WERI-Rb-1 (cell line): ENCODE data around the gene COL19A1.
A peak's percentile ranks its signal among the peaks of the same experiment; 100 is the strongest.

Experiments used
- DNase-seq: peaks from one replicate; pipeline ENCODE4 v3.0.0-alpha.2; 2020
- H3K27ac ChIP-seq: fragments of 250-450 bp; sonication (Bioruptor Pico); 2 replicates; pipeline ENCODE4 v1.5.1; 2020; ENCODE audit warnings: mild to moderate bottlenecking, moderate library complexity
- H3K27me3 ChIP-seq: fragments of 250-450 bp; sonication (Bioruptor Pico); 2 replicates; pipeline ENCODE4 v1.5.1; 2021; ENCODE audit warnings: mild to moderate bottlenecking, low read depth, moderate library complexity; ENCODE audit not compliant: insufficient read depth, severe bottlenecking
- H3K36me3 ChIP-seq: fragments of 250-450 bp; sonication (Bioruptor Pico); 2 replicates; pipeline ENCODE4 v1.5.1; 2020; ENCODE audit warnings: mild to moderate bottlenecking, moderate library complexity
- H3K4me3 ChIP-seq: 2 replicates; pipeline ENCODE4 v1.5.1; 2011; ENCODE audit warnings: low read depth, mild to moderate bottlenecking, control low read depth, low read length
- H3K9me3 ChIP-seq: fragments of 250-450 bp; sonication (Bioruptor Pico); 2 replicates; pipeline ENCODE4 v1.5.1; 2021; ENCODE audit warnings: mild to moderate bottlenecking, moderate library complexity; ENCODE audit not compliant: severe bottlenecking
- CTCF ChIP-seq: IDR thresholded peaks from 2 replicates; pipeline ENCODE4 v1.5.1; 2011; ENCODE audit warnings: low read depth, mild to moderate bottlenecking, control low read depth, inconsistent platforms, low read length

Gene COL19A1

GRCh38 chr6:69866351-69866769, at the start of gene COL19A1:
Gene COL19A1, plus strand, starts transcription at chr6:69866556. Its CDS starts 13,012 bp downstream, at chr6:69879568.
- no peaks in the 10 kb centered on the region for H3K36me3 ChIP-seq

DNA sequence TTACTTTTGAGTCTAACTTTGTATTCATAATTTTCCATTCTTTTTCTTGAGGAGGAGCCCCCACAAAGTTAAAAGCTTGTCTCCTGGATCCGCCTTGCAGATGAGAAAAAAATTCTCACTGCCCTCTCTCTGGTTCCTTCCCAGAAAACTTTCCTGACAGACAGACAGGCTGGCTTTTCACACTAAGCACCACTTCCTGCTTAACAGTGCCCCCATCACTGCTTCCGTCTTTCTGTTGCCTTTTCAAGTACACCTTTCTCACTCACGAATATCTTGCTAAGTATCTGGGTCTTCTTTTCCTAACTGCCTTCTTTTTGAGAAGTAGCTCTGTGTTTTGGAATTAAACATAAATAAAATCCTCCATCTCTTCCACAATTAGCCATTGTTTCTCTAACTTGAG, 49.8 kb upstream of the COL19A1 start:
- no peak for TF ChIP-seq CTCF
- Histone ChIP-seq H3K27me3 (no peaks in the 10 kb centered on the region), H3K4me3 (no peak overlapping the region), H3K9me3 (no peaks in the 10 kb centered on the region), H3K27ac (no peak overlapping the region), H3K36me3 (no peaks in the 10 kb centered on the region)
- no peak for DNase-seq

More at GRCh38 chr6:69866351-69866769, at the start of gene COL19A1:
- no peak within 1 kb of the TSS for H3K27ac ChIP-seq
- H3K9me3 ChIP-seq = no peaks in the 10 kb centered on the region
- no peaks in the 10 kb centered on the region for H3K27me3 ChIP-seq
- no peak for DNase-seq
- TF ChIP-seq CTCF = no peak
- H3K4me3 ChIP-seq = peak within 1 kb of the TSS; percentile 73

- H3K27me3 ChIP-seq = no peaks in the 10 kb centered on the region
- H3K36me3 ChIP-seq = no peaks in the 10 kb centered on the region
- DNase-seq = no peak
- no peak overlapping the region for H3K27ac ChIP-seq
- TF ChIP-seq CTCF = no peak
- H3K4me3 ChIP-seq = no peak overlapping the region
- no peaks in the 10 kb centered on the region for H3K9me3 ChIP-seq
These were observed 49.0 kb upstream of the COL19A1 start for GRCh38 chr6:69817358-69817757.

- Histone ChIP-seq H3K9me3 (no peaks in the 10 kb centered on the region), H3K27ac (no peak overlapping the region), H3K4me3 (no peak overlapping the region), H3K36me3 (no peaks in the 10 kb centered on the region), H3K27me3 (no peaks in the 10 kb centered on the region)
- TF ChIP-seq CTCF = no peak
- no peak for DNase-seq
These were observed 48.0 kb upstream of the COL19A1 start for GRCh38 chr6:69818223-69818930.

DNA sequence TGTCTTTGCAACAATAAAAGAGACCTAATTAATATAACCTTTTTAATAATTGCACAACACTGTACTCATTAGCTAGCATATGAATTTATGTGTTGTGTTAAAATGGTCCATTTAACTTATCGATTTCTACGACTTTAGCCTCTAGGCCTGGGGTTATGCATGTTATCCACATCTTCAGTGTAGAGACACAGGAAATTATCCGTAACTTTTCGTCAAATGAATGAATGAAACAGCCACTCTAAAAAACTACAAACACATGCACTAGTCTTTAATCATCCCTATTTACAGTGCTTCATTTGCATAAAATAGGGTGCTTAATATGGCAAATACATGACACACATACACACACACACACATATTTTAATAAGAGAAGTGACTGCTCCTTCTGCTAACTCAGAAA, 47.2 kb upstream of the COL19A1 start:
- Histone ChIP-seq H3K4me3 (no peak overlapping the region), H3K27me3 (no peaks in the 10 kb centered on the region), H3K27ac (no peak overlapping the region), H3K36me3 (no peaks in the 10 kb centered on the region), H3K9me3 (no peaks in the 10 kb centered on the region)
- no peak for DNase-seq
- no peak for TF ChIP-seq CTCF

DNA sequence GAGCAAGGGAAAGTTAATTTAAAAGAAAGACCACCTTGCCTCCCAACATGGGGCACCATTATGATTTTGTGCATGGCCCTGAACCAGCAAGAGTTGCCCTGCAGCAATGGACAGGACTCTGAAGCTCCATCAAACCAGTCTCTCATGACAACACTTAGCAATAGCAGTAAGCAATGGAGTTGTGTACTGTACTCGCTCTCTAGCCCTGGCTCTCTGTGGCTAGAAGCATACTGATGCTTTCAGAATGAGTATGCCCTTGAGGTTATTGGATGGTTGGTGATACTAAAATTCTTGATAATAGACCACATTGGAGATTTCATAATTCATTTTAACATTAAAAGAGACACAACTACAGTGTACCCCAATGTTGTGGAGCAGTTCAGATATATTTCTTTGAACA, 46.3 kb upstream of the COL19A1 start:
- Histone ChIP-seq H3K4me3 (no peak overlapping the region), H3K27ac (no peak overlapping the region), H3K27me3 (no peaks in the 10 kb centered on the region), H3K36me3 (no peaks in the 10 kb centered on the region), H3K9me3 (no peaks in the 10 kb centered on the region)
- no peak for TF ChIP-seq CTCF
- DNase-seq = no peak
